Activated CD4-positive, alpha-beta memory T cell treated with anti-CD3 and anti-CD28 coated beads for 36 hours (primary cell): Measurements from ENCODE around the gene DAO. TPM values are rescaled to one million over a fixed set of nuclear protein-coding genes. Genes with fewer than 3 reads are reported as not detected.

ENCODE experiments used
- CTCF ChIA-PET: fragments of 350-600 bp; sonication (Branson Sonifier 250); formaldehyde crosslinking; loops from one replicate; lab custom pipeline; 2021; ENCODE audit warnings: antibody characterized with exemption, inconsistent platforms; lab: Charles Lee
- POLR2A ChIA-PET: fragments of 350-600 bp; sonication (Branson Sonifier 250); formaldehyde crosslinking; loops from one replicate; lab custom pipeline; 2021; ENCODE audit warnings: antibody characterized with exemption; lab: Charles Lee
- DNase-seq: peaks from one replicate; pipeline ENCODE4 v3.0.0-alpha.2; 2020
- H3K27ac Mint-ChIP-seq: one replicate; pipeline ENCODE4 v1.8.0; 2021; ENCODE audit warnings: mixed read lengths
- H3K27me3 Mint-ChIP-seq: one replicate; pipeline ENCODE4 v1.8.0; 2021; ENCODE audit warnings: mixed read lengths
- H3K36me3 Mint-ChIP-seq: one replicate; pipeline ENCODE4 v1.8.0; 2021; ENCODE audit warnings: mixed read lengths
- H3K4me1 Mint-ChIP-seq: one replicate; pipeline ENCODE4 v1.8.0; 2021; ENCODE audit warnings: low read depth, mixed read lengths
- H3K4me3 Mint-ChIP-seq: one replicate; pipeline ENCODE4 v1.8.0; 2021; ENCODE audit warnings: mild to moderate bottlenecking, mixed read lengths
- H3K9me3 Mint-ChIP-seq: one replicate; pipeline ENCODE4 v1.8.0; 2021; ENCODE audit warnings: mixed read lengths
- intact Hi-C: fragments of 100-400 bp; cut with micrococcal nuclease; formaldehyde crosslinking; loops from one replicate; pipeline ENCODE4 v1.15.1; 2023
- total RNA-seq, 2 experiments: library from RNA; stranded (reverse); gene quantifications; one replicate each; pipeline ENCODE4 v1.2.3, GENCODE V29; 2021

The DAO gene
- total RNA-seq = not detected

GRCh38 chr12:108879615-108880254, at the start of gene DAO:
TSS of gene DAO (plus strand) at chr12:108880092. CDS start at chr12:108885007, 4,915 bp downstream.
- H3K36me3 Mint-ChIP-seq = no peaks in the 10 kb centered on the region
- no peaks in the 10 kb centered on the region for H3K9me3 Mint-ChIP-seq
- CTCF ChIA-PET = no interaction called here
- POLR2A ChIA-PET = no interaction called here
- H3K27ac Mint-ChIP-seq = no peak within 1 kb of the TSS
- no peak for DNase-seq
- H3K4me3 Mint-ChIP-seq = no peak within 1 kb of the TSS
- peaks cover 2% of the 10 kb centered on the region for H3K4me1 Mint-ChIP-seq
- H3K27me3 Mint-ChIP-seq = no peaks in the 10 kb centered on the region
- intact Hi-C loops = no loop called here

GRCh38 chr12:108831309-108831991, 48.4 kb upstream of the DAO start:
- H3K4me1 Mint-ChIP-seq = peaks cover 33% of the 10 kb centered on the region

GRCh38 chr12:108832208-108832607, 47.7 kb upstream of the DAO start:
- POLR2A ChIA-PET = no interaction called here
- H3K36me3 Mint-ChIP-seq = peaks cover 34% of the 10 kb centered on the region
- no peaks in the 10 kb centered on the region for H3K27me3 Mint-ChIP-seq
- no peaks in the 10 kb centered on the region for H3K9me3 Mint-ChIP-seq
- peaks cover 29% of the 10 kb centered on the region for H3K4me1 Mint-ChIP-seq
- H3K4me3 Mint-ChIP-seq = no peak overlapping the region
- no peak overlapping the region for H3K27ac Mint-ChIP-seq
- CTCF ChIA-PET = no interaction called here
- intact Hi-C loops = loop anchor here (10.0 kb wide), 1 partner anchor 267 kb away; the partner anchor contains the start of genes ISCU and SART3
- DNase-seq = no peak

More at GRCh38 chr12:108831309-108831991, 48.4 kb upstream of the DAO start:
- H3K27ac Mint-ChIP-seq = peak overlapping the region; percentile 79
- intact Hi-C loops = loop anchor here (10.0 kb wide), 1 partner anchor 267 kb away; the partner anchor contains the start of genes ISCU and SART3
- no peak overlapping the region for H3K4me3 Mint-ChIP-seq
- no peaks in the 10 kb centered on the region for H3K27me3 Mint-ChIP-seq
- peak; percentile 22 for DNase-seq
- POLR2A ChIA-PET = no interaction called here
- CTCF ChIA-PET = no interaction called here
- peaks cover 37% of the 10 kb centered on the region for H3K36me3 Mint-ChIP-seq
- no peaks in the 10 kb centered on the region for H3K9me3 Mint-ChIP-seq

GRCh38 chr12:108832730-108833354, 47.0 kb upstream of the DAO start:
- peaks cover 34% of the 10 kb centered on the region for H3K36me3 Mint-ChIP-seq
- H3K4me3 Mint-ChIP-seq = no peak overlapping the region
- CTCF ChIA-PET = interaction anchor here (0.6 kb wide), 1 partner anchor 212 kb away, joined by 4 read pairs; no protein-coding TSS in a partner anchor
- H3K27ac Mint-ChIP-seq = no peak overlapping the region
- intact Hi-C loops = loop anchor here (10.0 kb wide), 1 partner anchor 268 kb away; the partner anchor contains the start of genes ISCU and SART3
- H3K4me1 Mint-ChIP-seq = peaks cover 35% of the 10 kb centered on the region
- no peaks in the 10 kb centered on the region for H3K27me3 Mint-ChIP-seq
- H3K9me3 Mint-ChIP-seq = no peaks in the 10 kb centered on the region
- POLR2A ChIA-PET = interaction anchor here (0.5 kb wide), 1 partner anchor 38 kb away, joined by 3 read pairs; no protein-coding TSS in a partner anchor
- DNase-seq = no peak

- POLR2A ChIA-PET = interaction anchor here (0.5 kb wide), 1 partner anchor 38 kb away, joined by 3 read pairs; no protein-coding TSS in a partner anchor
- no peak overlapping the region for H3K4me3 Mint-ChIP-seq
- DNase-seq = no peak
- intact Hi-C loops = loop anchor here (10.0 kb wide), 1 partner anchor 269 kb away; the partner anchor contains the start of genes ISCU and SART3
- H3K4me1 Mint-ChIP-seq = peaks cover 40% of the 10 kb centered on the region
- H3K36me3 Mint-ChIP-seq = peaks cover 38% of the 10 kb centered on the region
- H3K9me3 Mint-ChIP-seq = no peaks in the 10 kb centered on the region
- H3K27ac Mint-ChIP-seq = no peak overlapping the region
- CTCF ChIA-PET = interaction anchor here (0.6 kb wide), 1 partner anchor 212 kb away, joined by 4 read pairs; no protein-coding TSS in a partner anchor
- no peaks in the 10 kb centered on the region for H3K27me3 Mint-ChIP-seq
Observed at GRCh38 chr12:108833355-108833733, 46.5 kb upstream of the DAO start.

GRCh38 chr12:108833757-108834472, 46.0 kb upstream of the DAO start:
- CTCF ChIA-PET = interaction anchor here (0.6 kb wide), 1 partner anchor 213 kb away, joined by 4 read pairs; no protein-coding TSS in a partner anchor
- intact Hi-C loops = loop anchor here (10.0 kb wide), 1 partner anchor 269 kb away; the partner anchor contains the start of genes ISCU and SART3
- peaks cover 38% of the 10 kb centered on the region for H3K36me3 Mint-ChIP-seq
- H3K27me3 Mint-ChIP-seq = no peaks in the 10 kb centered on the region
- POLR2A ChIA-PET = no interaction called here
- DNase-seq = no peak
- H3K27ac Mint-ChIP-seq = no peak overlapping the region
- peaks cover 43% of the 10 kb centered on the region for H3K4me1 Mint-ChIP-seq
- H3K9me3 Mint-ChIP-seq = no peaks in the 10 kb centered on the region
- H3K4me3 Mint-ChIP-seq = no peak overlapping the region

GRCh38 chr12:108835860-108836634, 43.8 kb upstream of the DAO start:
- Mint-ChIP-seq H3K9me3 (no peaks in the 10 kb centered on the region), H3K4me1 (peaks cover 52% of the 10 kb centered on the region), H3K27me3 (no peaks in the 10 kb centered on the region), H3K27ac (peak overlapping the region; percentile 61), H3K4me3 (no peak overlapping the region), H3K36me3 (peaks cover 30% of the 10 kb centered on the region)
- no peak for DNase-seq
- ChIA-PET POLR2A (no interaction called here), CTCF (no interaction called here)
- intact Hi-C loops = loop anchor here (5.0 to 10.0 kb wide), 2 partner anchors 256 to 271 kb away; partner anchors contain the start of genes ALKBH2, ISCU and SART3

GRCh38 chr12:108837239-108837638, 42.7 kb upstream of the DAO start:
- Mint-ChIP-seq H3K27me3 (no peaks in the 10 kb centered on the region), H3K27ac (peak overlapping the region; percentile 92), H3K4me1 (peaks cover 40% of the 10 kb centered on the region), H3K9me3 (no peaks in the 10 kb centered on the region), H3K36me3 (peaks cover 24% of the 10 kb centered on the region), H3K4me3 (no peak overlapping the region)
- DNase-seq = no peak
- POLR2A ChIA-PET = interaction anchor here (0.7 to 3.3 kb wide), 3 partner anchors 20 to 198 kb away, joined by 3 to 25 read pairs (median 3); partner anchors contain the start of gene SSH1
- intact Hi-C loops = loop anchor here (5.0 to 10.0 kb wide), 2 partner anchors 255 to 272 kb away; partner anchors contain the start of genes ALKBH2, ISCU and SART3
- CTCF ChIA-PET = interaction anchor here (1.2 kb wide), 1 partner anchor 33 kb away, joined by 4 read pairs; no protein-coding TSS in a partner anchor

- Mint-ChIP-seq H3K4me3 (no peak overlapping the region), H3K36me3 (peaks cover 22% of the 10 kb centered on the region), H3K9me3 (no peaks in the 10 kb centered on the region), H3K27ac (peak overlapping the region; percentile 92), H3K4me1 (peaks cover 38% of the 10 kb centered on the region), H3K27me3 (no peaks in the 10 kb centered on the region)
- intact Hi-C loops = loop anchor here (1.0 to 10.0 kb wide), 4 partner anchors 13 to 273 kb away; partner anchors contain the start of genes ALKBH2, ISCU and SART3
- CTCF ChIA-PET = interaction anchor here (0.6 to 1.2 kb wide), 2 partner anchors 33 to 113 kb away, joined by 3 to 4 read pairs; no protein-coding TSS in a partner anchor
- POLR2A ChIA-PET = interaction anchor here (0.7 to 3.3 kb wide), 7 partner anchors 8 to 198 kb away, joined by 3 to 25 read pairs (median 3); partner anchors contain the start of gene SSH1
- no peak for DNase-seq
Observed at GRCh38 chr12:108837680-108838079, 42.2 kb upstream of the DAO start.
